ENCODE data around the gene GRM2. TPM values are rescaled to one million over a fixed set of nuclear protein-coding genes. Genes with fewer than 3 reads are reported as not detected.
A peak's percentile ranks its signal among the peaks of the same experiment; 100 is the strongest.

Gene GRM2
- total RNA-seq, 1 experiment from 2014 or later = not detected

- no peak for DNase-seq (ENCODE audit: low spot score)
Measured at GRCh38 chr3:51680196-51680595, 26.7 kb upstream of the GRM2 start.

GRCh38 chr3:51680663-51681230 lies 26.1 kb upstream of the GRM2 start:
- no peak for DNase-seq (ENCODE audit: low spot score)

- DNase-seq (ENCODE audit: low spot score) = peak; percentile 54
Measured at GRCh38 chr3:51681453-51681852, 25.4 kb upstream of the GRM2 start.

- DNase-seq (ENCODE audit: low spot score) = peak; percentile 90
Measured at GRCh38 chr3:51682079-51682478, 24.8 kb upstream of the GRM2 start.

GRCh38 chr3:51682526-51682925 lies 24.3 kb upstream of the GRM2 start:
- no peak for DNase-seq (ENCODE audit: low spot score)

- no peak for DNase-seq (ENCODE audit: low spot score)
Measured at GRCh38 chr3:51683566-51683965, 23.3 kb upstream of the GRM2 start.

GRCh38 chr3:51684971-51685751 lies 21.7 kb upstream of the GRM2 start:
- no peak for DNase-seq (ENCODE audit: low spot score)

- DNase-seq (ENCODE audit: low spot score) = no peak
Measured at GRCh38 chr3:51686056-51686455, 20.8 kb upstream of the GRM2 start.

GRCh38 chr3:51686512-51687215 lies 20.2 kb upstream of the GRM2 start:
- DNase-seq (ENCODE audit: low spot score) = peak; percentile 91

- DNase-seq (ENCODE audit: low spot score) = no peak
Measured at GRCh38 chr3:51687431-51688205, 19.2 kb upstream of the GRM2 start.

GRCh38 chr3:51688206-51688600 lies 18.7 kb upstream of the GRM2 start:
- DNase-seq (ENCODE audit: low spot score) = no peak

GRCh38 chr3:51691021-51691420 lies 15.8 kb upstream of the GRM2 start:
- no peak for DNase-seq (ENCODE audit: low spot score)

- no peak for DNase-seq (ENCODE audit: low spot score)
Measured at GRCh38 chr3:51691949-51692348, 14.9 kb upstream of the GRM2 start.

- DNase-seq (ENCODE audit: low spot score) = no peak
Measured at GRCh38 chr3:51692980-51693395, 13.9 kb upstream of the GRM2 start.

- DNase-seq (ENCODE audit: low spot score) = no peak
Measured at GRCh38 chr3:51696954-51697353, 9.9 kb upstream of the GRM2 start.

GRCh38 chr3:51698209-51698608 lies 8.7 kb upstream of the GRM2 start:
- DNase-seq (ENCODE audit: low spot score) = no peak

GRCh38 chr3:51700403-51700802 lies 6.5 kb upstream of the GRM2 start:
- DNase-seq (ENCODE audit: low spot score) = no peak

- DNase-seq (ENCODE audit: low spot score) = no peak
Measured at GRCh38 chr3:51702156-51702555, 4.7 kb upstream of the GRM2 start.

- DNase-seq (ENCODE audit: low spot score) = no peak
Measured at GRCh38 chr3:51703068-51703760, 3.7 kb upstream of the GRM2 start.

GRCh38 chr3:51703761-51704510 lies 2.9 kb upstream of the GRM2 start:
- DNase-seq (ENCODE audit: low spot score) = no peak

GRCh38 chr3:51704511-51704950 lies 2.3 kb upstream of the GRM2 start:
- no peak for DNase-seq (ENCODE audit: low spot score)

All from A172 (cell line).